ENCODE data around the gene BCORL1.

DNA sequence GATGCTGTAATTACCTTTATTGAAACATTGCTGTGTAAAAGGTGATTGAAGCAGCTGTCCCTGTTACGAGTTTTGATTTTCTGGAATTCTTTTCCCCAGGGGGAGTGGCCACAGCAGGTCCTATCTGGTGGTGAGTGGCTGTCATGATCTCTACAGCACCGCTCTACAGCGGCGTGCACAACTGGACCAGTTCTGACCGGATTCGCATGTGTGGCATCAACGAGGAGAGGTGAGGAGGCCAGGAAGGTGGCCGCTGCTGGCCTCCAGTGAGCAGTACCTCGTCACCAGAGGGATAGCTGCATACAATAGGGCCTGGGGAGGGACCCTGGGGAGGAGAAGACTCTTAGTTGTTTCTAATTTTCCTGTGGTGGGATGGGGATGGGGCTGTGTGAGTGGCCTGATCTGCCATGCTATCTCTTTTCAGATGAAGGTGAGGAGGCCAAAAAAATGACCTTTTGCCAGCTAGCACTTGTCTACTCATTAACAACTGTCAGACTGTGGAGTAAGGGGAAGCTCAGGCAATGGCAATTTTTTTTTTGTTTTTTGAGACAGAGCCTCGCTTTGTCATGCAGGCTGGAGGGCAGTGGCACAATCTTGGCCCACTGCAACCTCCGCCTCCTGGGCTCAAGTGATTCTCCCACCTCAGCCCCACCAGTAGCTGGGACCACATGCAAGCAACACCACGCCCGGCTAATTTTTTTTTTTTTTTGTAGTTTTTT, 22.8 kb downstream of the BCORL1 start:
- TF ChIP-seq, protein P1, sequence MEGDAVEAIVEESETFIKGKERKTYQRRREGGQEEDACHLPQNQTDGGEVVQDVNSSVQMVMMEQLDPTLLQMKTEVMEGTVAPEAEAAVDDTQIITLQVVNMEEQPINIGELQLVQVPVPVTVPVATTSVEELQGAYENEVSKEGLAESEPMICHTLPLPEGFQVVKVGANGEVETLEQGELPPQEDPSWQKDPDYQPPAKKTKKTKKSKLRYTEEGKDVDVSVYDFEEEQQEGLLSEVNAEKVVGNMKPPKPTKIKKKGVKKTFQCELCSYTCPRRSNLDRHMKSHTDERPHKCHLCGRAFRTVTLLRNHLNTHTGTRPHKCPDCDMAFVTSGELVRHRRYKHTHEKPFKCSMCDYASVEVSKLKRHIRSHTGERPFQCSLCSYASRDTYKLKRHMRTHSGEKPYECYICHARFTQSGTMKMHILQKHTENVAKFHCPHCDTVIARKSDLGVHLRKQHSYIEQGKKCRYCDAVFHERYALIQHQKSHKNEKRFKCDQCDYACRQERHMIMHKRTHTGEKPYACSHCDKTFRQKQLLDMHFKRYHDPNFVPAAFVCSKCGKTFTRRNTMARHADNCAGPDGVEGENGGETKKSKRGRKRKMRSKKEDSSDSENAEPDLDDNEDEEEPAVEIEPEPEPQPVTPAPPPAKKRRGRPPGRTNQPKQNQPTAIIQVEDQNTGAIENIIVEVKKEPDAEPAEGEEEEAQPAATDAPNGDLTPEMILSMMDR (IDR thresholded peaks at IDR 0.05) = no peak
- no peak for TF ChIP-seq POLR2A (IDR thresholded peaks at IDR 0.05)

Measured in esophagus squamous epithelium (tissue), 4 donors.